DND-41 (cell line): ENCODE results near the gene KLLN.
A peak's percentile ranks its signal among the peaks of the same experiment; 100 is the strongest.

ENCODE experiments used
- CTCF ChIP-seq: IDR thresholded peaks from 2 replicates; pipeline ENCODE4 v1.5.1; 2012; ENCODE audit warnings: borderline replicate concordance, low read length, moderate library complexity, mild to moderate bottlenecking; ENCODE audit not compliant: poor library complexity, severe bottlenecking; ENCODE audit errors: extremely low read depth
- EZH2 ChIP-seq: IDR thresholded peaks from 3 replicates; pipeline ENCODE4 v1.6.1; 2012; ENCODE audit warnings: borderline replicate concordance, low read depth, mild to moderate bottlenecking, moderate library complexity, low read length, inconsistent platforms; ENCODE audit not compliant: severe bottlenecking

GRCh38 chr10:87850742-87851205, 12.6 kb downstream of the KLLN start:
- TF ChIP-seq CTCF (peak; percentile 96), EZH2 (no peak)
